Activated naive CD8-positive, alpha-beta T cell treated with anti-CD3 and anti-CD28 coated beads, Interleukin-2, amount 10 ng/mL, durations not matched to agents 7 days and 5 days (primary cell): ENCODE data around the gene ARHGEF38. TPM values are rescaled to one million over a fixed set of nuclear protein-coding genes. Genes with fewer than 3 reads are reported as not detected.

Experiments used
- ATAC-seq: fragments of 150-1000 bp; cut with Tn5 transposase; one replicate; pipeline ENCODE4 v1.10.0; 2021; ENCODE audit warnings: low read depth, moderate library complexity
- POLR2A ChIA-PET: fragments of 350-600 bp; sonication (Branson Sonifier 250); formaldehyde crosslinking; loops from one replicate; lab custom pipeline; 2021; ENCODE audit warnings: antibody characterized with exemption; lab: Charles Lee
- DNase-seq: peaks from one replicate; pipeline ENCODE4 v3.0.0; 2021
- H3K27ac Mint-ChIP-seq: one replicate; pipeline ENCODE4 v1.8.0; 2022; ENCODE audit warnings: mild to moderate bottlenecking, mixed read lengths
- H3K27me3 Mint-ChIP-seq: one replicate; pipeline ENCODE4 v1.8.0; 2022; ENCODE audit warnings: mild to moderate bottlenecking, moderate library complexity, mixed read lengths
- H3K36me3 Mint-ChIP-seq: one replicate; pipeline ENCODE4 v1.8.0; 2021; ENCODE audit warnings: mild to moderate bottlenecking, mixed read lengths
- H3K4me1 Mint-ChIP-seq: one replicate; pipeline ENCODE4 v1.8.0; 2021; ENCODE audit warnings: mixed read lengths
- H3K4me3 Mint-ChIP-seq: one replicate; pipeline ENCODE4 v1.8.0; 2022; ENCODE audit warnings: mild to moderate bottlenecking, moderate library complexity, mixed read lengths
- H3K9me3 Mint-ChIP-seq: one replicate; pipeline ENCODE4 v1.8.0; 2021; ENCODE audit warnings: mixed read lengths
- total RNA-seq, 2 experiments: library from RNA; stranded (reverse); gene quantifications; one replicate each; pipeline ENCODE4 v1.2.3, GENCODE V29; 2021

Gene ARHGEF38
- total RNA-seq, 2 experiments from 2014 or later = not detected

DNA sequence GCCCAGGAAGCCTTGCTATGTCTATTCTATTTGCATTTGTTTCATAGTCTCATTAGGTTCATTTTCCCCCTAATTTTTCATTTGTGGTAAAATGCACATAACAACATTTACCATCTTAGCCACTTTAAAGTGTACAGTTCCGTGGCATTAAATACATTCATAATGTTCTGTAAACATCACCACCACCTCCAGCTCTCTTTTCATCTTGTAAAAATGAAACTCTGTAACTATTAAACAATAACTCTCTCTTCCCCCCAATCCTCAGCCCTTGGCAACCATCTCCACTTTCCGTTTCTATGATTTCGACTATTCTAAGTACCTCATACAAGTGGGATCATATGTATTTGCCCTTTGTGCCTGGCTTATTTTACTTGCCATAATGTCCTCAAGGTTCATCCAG lies 19.9 kb downstream of the ARHGEF38 start:
- H3K4me1 Mint-ChIP-seq = no peaks in the 10 kb centered on the region
- no peaks in the 10 kb centered on the region for H3K36me3 Mint-ChIP-seq
- POLR2A ChIA-PET = no interaction called here
- H3K27ac Mint-ChIP-seq = no peak overlapping the region
- H3K27me3 Mint-ChIP-seq = peaks cover 7% of the 10 kb centered on the region
- ATAC-seq (no peak), DNase-seq (no peak)
- H3K9me3 Mint-ChIP-seq = no peaks in the 10 kb centered on the region
- no peak overlapping the region for H3K4me3 Mint-ChIP-seq

DNA sequence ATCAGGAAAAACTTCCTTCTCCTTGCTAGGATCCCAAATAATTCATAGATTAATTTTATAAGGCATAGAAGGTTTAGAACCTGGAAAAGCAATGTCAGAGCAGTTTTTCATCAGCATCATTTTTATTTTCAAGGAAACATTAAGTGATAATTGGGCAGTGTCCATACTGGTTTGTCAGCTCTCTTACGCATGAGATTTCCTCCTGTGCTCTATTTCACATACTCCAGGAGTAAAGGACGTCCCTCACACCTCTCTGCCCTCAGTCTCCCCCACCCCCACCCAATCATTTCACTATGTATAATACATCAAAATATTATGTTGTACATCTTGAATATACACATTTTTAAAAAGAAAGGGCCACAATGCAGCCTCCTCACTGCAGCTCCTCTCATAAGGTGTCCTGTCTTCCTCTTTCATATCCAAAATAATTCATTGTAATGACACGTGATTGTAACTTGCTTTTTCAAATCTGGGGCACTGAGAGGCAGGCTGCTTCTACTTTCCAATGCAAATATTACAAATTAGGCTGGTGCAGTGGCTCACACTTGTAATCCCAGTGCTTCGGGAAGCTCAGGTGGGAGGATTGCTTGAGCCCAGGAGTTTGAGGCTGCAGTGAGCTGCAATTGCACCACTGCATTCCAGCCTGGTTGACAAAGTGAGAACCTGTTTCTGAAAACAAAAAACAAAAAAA lies 34.4 kb downstream of the ARHGEF38 start:
- Mint-ChIP-seq H3K36me3 (no peaks in the 10 kb centered on the region), H3K9me3 (no peaks in the 10 kb centered on the region), H3K27ac (no peak overlapping the region), H3K27me3 (peaks cover 3% of the 10 kb centered on the region), H3K4me3 (no peak overlapping the region), H3K4me1 (peaks cover 7% of the 10 kb centered on the region)
- DNase-seq (no peak), ATAC-seq (no peak)
- POLR2A ChIA-PET = no interaction called here

DNA sequence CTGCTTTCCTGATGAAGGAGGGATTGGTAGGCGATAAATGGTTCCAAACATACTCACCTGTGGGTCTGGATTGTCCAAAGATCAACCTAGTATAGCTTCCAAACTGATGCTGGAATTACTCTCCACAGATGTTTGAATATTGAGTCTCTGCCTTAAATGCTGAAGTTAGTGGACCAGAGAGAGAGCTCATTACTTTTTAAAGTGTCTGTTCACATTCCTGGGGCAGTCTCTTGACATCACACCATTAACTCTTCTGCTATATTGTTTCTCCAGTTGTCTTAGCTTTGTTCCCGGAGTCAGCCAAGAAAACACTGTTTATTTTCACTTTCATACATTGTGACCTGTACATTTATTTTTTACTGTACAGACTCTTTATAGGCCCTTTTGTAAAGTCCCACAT lies 35.4 kb downstream of the ARHGEF38 start:
- no peak overlapping the region for H3K4me3 Mint-ChIP-seq
- H3K9me3 Mint-ChIP-seq = no peaks in the 10 kb centered on the region
- H3K27me3 Mint-ChIP-seq = peaks cover 3% of the 10 kb centered on the region
- POLR2A ChIA-PET = no interaction called here
- peaks cover 7% of the 10 kb centered on the region for H3K4me1 Mint-ChIP-seq
- DNase-seq = no peak
- H3K36me3 Mint-ChIP-seq = no peaks in the 10 kb centered on the region
- ATAC-seq = no peak
- no peak overlapping the region for H3K27ac Mint-ChIP-seq

DNA sequence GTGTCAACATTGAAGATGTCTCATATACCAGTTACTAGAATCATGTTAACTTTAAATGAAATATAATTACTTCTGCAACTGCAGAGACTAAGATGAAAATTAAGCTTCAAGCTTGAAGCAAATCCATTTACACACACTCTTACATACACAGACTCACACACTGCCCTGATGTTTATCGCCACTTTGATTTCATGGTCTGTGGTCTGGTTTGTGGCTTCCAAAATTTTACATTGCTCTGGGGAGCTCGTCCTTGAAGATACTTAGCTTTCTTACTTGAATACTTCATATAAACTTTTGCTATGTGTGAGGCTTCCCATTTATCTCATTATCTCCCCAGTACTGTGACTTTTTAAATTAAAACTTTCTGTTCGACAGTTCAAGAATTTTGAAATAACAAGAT lies 35.8 kb downstream of the ARHGEF38 start:
- no peak for ATAC-seq
- POLR2A ChIA-PET = no interaction called here
- Mint-ChIP-seq H3K9me3 (no peaks in the 10 kb centered on the region), H3K27ac (no peak overlapping the region), H3K4me1 (peaks cover 7% of the 10 kb centered on the region), H3K36me3 (no peaks in the 10 kb centered on the region), H3K4me3 (no peak overlapping the region), H3K27me3 (peaks cover 3% of the 10 kb centered on the region)
- no peak for DNase-seq

DNA sequence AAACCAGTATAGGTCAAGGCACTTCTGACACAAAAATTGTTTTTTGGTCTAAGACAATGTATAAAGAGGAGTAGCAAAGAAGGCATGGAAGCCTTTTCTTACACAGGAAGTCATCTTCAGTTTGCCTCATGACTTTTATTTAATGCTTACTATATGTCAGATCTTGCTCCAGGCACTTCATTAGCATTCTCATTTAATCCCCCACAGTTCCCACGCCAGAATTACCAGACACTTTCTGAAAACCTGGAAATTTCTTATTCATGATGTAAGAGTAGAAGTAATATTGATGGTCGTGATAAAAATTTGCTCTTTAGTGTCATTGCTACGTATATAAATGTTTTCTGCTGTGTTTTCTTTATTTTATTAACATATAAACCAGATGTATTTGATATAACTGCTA lies 39.2 kb downstream of the ARHGEF38 start:
- no peak overlapping the region for H3K4me3 Mint-ChIP-seq
- no peaks in the 10 kb centered on the region for H3K27me3 Mint-ChIP-seq
- no peaks in the 10 kb centered on the region for H3K36me3 Mint-ChIP-seq
- no peaks in the 10 kb centered on the region for H3K9me3 Mint-ChIP-seq
- ATAC-seq (no peak), DNase-seq (no peak)
- POLR2A ChIA-PET = no interaction called here
- H3K4me1 Mint-ChIP-seq = peaks cover 7% of the 10 kb centered on the region
- H3K27ac Mint-ChIP-seq = no peak overlapping the region

DNA sequence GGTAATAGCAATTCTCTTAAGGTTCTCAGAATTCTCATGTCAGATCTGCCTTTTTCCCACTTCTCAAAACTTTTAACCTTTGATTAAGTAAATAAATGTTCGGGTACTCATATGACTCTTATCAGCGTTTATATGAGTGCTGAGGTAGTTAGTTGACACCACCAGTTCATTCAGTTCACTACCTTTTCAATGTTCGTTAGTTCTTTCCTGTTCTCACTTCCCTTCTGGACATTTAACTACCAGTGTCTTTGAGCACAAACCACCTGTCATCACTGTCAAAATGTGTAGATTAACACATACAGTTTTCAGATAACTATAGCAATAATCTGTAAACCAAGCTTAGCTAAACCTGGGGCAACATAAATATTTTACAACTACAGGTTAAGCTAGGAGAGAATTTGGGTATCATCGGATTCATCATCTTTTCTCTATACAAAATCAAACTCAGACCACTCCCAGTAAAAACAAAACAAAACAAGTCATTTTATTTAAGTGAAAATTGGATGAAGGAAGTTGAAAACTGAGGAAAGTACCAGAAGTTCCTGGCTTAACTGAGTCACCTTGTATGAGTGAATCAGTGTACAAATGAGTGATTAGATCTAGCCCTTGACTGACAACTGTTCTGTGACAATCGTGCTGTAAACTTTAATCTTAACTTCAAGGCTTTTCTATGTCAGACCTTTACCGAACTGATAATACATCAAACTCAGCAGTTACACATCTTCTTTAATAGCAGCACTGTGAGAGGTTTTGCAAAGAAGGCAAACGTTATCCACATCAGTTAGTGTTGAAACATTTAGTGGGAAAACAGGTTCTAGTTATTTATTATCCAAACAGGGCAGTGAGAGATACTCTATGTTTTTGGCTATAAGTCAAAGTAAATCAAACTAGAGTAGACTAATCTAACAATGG lies 41.9 kb downstream of the ARHGEF38 start:
- no peak for DNase-seq
- no peak overlapping the region for H3K27ac Mint-ChIP-seq
- no peaks in the 10 kb centered on the region for H3K4me1 Mint-ChIP-seq
- no peak for ATAC-seq
- H3K9me3 Mint-ChIP-seq = no peaks in the 10 kb centered on the region
- H3K4me3 Mint-ChIP-seq = no peak overlapping the region
- H3K27me3 Mint-ChIP-seq = no peaks in the 10 kb centered on the region
- no peaks in the 10 kb centered on the region for H3K36me3 Mint-ChIP-seq
- POLR2A ChIA-PET = no interaction called here

DNA sequence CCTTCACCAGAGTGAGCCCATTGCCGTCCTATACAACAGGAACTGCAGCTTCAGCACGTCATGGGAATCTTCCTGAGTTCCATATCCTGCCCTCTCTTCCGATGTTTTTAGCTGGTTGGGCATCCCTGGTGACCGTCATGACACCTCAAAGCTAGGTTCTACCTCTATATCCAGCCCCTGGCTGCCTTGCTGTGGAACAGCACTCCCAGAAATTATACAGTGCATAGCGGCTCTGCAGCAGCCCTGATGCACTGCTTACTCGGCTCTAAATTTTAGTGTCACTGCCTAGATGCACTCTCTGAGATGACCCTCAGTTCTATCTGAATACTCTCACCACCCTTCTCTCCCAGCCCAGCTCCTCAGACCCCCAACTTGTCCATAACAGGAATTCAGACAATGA lies 44.3 kb downstream of the ARHGEF38 start:
- no peaks in the 10 kb centered on the region for H3K36me3 Mint-ChIP-seq
- no peaks in the 10 kb centered on the region for H3K9me3 Mint-ChIP-seq
- no peaks in the 10 kb centered on the region for H3K27me3 Mint-ChIP-seq
- H3K27ac Mint-ChIP-seq = no peak overlapping the region
- POLR2A ChIA-PET = no interaction called here
- H3K4me3 Mint-ChIP-seq = no peak overlapping the region
- DNase-seq (no peak), ATAC-seq (no peak)
- H3K4me1 Mint-ChIP-seq = no peaks in the 10 kb centered on the region

DNA sequence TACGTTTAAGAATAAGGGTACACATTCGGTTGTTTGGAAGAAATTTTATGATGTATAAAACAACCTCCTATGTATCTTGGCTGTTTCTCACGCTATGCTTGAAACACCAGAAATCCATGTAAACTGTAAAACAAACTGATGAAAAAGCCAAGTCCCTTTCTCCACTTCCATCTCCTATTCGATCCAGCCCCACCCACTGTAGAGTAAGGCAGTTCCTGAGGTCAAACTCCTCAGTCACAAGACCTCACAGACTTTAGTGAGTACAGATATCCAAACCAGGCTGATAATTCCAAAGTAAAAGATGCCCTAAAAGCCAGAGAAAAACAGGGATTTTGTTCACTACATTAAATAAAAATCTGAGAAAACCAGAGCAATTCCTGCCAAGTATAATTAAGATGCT lies 45.6 kb downstream of the ARHGEF38 start:
- Mint-ChIP-seq H3K36me3 (no peaks in the 10 kb centered on the region), H3K27ac (no peak overlapping the region), H3K9me3 (no peaks in the 10 kb centered on the region), H3K4me3 (no peak overlapping the region), H3K4me1 (no peaks in the 10 kb centered on the region), H3K27me3 (no peaks in the 10 kb centered on the region)
- POLR2A ChIA-PET = no interaction called here
- DNase-seq = no peak
- ATAC-seq = no peak

DNA sequence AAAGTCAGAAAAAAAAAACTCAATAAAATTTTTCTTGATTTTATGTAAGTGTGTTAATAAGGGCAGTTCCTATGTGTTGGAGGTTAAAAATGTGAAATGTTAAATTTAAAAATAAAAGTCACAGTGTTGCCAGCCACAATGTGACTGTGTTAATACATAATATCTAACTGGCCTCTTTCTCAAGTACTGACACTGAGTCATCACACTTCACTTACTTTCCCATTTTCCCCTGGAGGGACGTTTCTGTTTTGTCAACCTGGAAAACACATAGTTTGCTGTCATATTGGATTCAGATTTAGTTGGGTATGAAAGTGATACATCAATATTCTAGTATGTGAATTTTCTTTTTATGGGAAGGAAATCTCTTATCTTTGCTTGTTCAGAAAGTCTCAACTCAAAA lies 46.4 kb downstream of the ARHGEF38 start:
- H3K27me3 Mint-ChIP-seq = peaks cover under 1% of the 10 kb centered on the region
- DNase-seq = no peak
- POLR2A ChIA-PET = no interaction called here
- no peak for ATAC-seq
- no peaks in the 10 kb centered on the region for H3K36me3 Mint-ChIP-seq
- no peaks in the 10 kb centered on the region for H3K4me1 Mint-ChIP-seq
- no peak overlapping the region for H3K4me3 Mint-ChIP-seq
- no peak overlapping the region for H3K27ac Mint-ChIP-seq
- no peaks in the 10 kb centered on the region for H3K9me3 Mint-ChIP-seq

DNA sequence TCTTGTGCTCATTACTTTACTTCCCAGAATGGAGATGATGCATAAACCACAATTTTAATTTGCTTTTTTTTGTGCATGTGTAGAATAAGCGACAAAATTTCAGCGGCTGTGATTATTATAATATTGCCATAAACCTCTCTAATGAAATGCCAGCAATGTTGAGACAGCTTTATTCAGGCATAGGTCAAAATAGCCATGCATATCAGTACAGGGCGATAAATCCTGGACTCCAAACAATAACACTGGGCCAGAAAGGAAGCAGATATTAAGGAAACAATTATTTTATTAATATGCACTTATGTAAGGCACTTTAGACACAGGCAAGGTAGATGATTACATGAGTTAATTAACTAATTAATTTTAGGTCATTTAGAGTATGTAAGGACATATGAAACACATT lies 47.1 kb downstream of the ARHGEF38 start:
- Mint-ChIP-seq H3K9me3 (no peaks in the 10 kb centered on the region), H3K27me3 (peaks cover 2% of the 10 kb centered on the region), H3K4me1 (no peaks in the 10 kb centered on the region), H3K4me3 (no peak overlapping the region), H3K36me3 (no peaks in the 10 kb centered on the region), H3K27ac (no peak overlapping the region)
- POLR2A ChIA-PET = no interaction called here
- DNase-seq = no peak
- no peak for ATAC-seq

DNA sequence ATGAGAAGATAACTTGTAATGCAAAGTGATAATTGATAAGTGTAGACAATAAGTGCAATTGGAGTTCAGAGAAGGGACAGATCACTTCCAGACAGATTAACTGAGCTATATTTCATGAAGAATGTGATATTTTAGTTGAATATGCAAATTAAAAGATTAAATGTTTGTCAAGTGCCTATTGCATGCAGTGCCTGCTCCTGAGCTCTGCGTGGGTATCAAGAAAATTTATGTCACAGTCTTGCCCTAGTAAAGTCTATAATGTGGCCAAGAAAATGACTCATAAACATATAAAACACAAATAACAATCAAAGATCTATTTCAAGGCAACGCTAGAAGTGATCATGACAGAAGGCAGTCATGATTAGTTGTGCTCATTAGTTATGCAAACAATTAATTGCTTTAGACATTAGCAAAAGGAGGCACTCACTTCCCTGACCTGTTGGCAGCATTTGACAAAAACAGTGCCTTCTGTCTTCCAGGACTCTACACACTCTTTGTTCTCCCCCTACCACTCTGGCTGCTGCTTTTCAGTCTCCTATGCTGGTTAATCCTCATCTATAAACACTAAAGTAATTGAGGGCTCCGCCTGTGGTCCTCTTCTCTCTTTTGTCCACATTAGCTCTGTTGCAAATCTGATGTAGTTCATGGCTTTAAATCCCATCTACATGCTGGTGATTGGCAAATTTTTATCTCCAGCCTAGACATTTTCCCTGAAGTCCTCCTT lies 47.7 kb downstream of the ARHGEF38 start:
- POLR2A ChIA-PET = no interaction called here
- Mint-ChIP-seq H3K4me3 (no peak overlapping the region), H3K27me3 (peaks cover 2% of the 10 kb centered on the region), H3K9me3 (no peaks in the 10 kb centered on the region), H3K36me3 (no peaks in the 10 kb centered on the region), H3K27ac (no peak overlapping the region), H3K4me1 (no peaks in the 10 kb centered on the region)
- ATAC-seq = no peak
- DNase-seq = no peak

DNA sequence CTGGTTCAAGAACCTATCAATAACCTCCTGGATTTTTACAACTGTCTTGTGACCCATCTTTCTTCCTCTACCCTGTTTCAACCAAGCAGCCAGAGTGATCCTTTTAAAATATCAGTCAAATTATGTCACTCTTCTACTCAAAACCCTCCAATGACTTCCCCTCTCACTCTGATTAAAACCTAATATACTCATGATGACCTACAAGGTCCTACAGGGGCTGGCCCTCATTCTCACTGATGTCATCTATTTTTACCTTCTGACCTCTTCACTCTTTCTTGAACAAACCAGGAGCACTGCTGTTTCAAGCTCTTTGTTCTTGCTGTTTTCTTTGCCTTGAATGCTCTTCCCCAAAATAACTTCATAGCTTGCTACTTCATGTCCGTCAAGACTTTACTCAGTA lies 48.5 kb downstream of the ARHGEF38 start:
- Mint-ChIP-seq H3K27me3 (peaks cover 2% of the 10 kb centered on the region), H3K27ac (no peak overlapping the region), H3K9me3 (no peaks in the 10 kb centered on the region), H3K4me1 (no peaks in the 10 kb centered on the region), H3K4me3 (no peak overlapping the region), H3K36me3 (no peaks in the 10 kb centered on the region)
- DNase-seq (no peak), ATAC-seq (no peak)
- POLR2A ChIA-PET = no interaction called here

DNA sequence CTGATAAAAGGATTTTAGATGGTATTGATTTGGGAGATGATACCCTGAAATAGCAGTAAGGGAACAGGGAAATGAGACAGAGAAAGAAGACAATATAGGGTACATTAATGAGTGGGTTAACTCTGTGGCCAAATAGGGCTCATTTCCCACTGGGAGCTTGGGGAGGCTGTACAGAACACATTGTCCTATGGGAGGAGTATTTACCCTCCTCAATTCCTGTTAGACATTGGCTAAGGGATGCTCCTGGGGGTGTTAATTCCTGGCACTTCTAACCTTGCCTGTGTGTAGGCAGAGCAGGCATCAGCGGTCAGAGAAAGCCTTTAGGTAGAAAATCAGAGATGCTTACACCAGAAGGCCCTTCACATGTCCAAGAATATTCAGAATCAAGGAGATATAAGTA lies 49.0 kb downstream of the ARHGEF38 start:
- no peaks in the 10 kb centered on the region for H3K4me1 Mint-ChIP-seq
- POLR2A ChIA-PET = no interaction called here
- no peak overlapping the region for H3K4me3 Mint-ChIP-seq
- H3K9me3 Mint-ChIP-seq = no peaks in the 10 kb centered on the region
- no peak for ATAC-seq
- H3K36me3 Mint-ChIP-seq = no peaks in the 10 kb centered on the region
- no peak overlapping the region for H3K27ac Mint-ChIP-seq
- peaks cover 2% of the 10 kb centered on the region for H3K27me3 Mint-ChIP-seq
- no peak for DNase-seq
